Measurements from ENCODE around the gene CDC37L1. TPM values are rescaled to one million over a fixed set of nuclear protein-coding genes. Genes with fewer than 3 reads are reported as not detected.
"Not testable (repeated sequence)": the region's sequence is repeated elsewhere in the genome, so short reads cannot be mapped to it uniquely, and the experiment has no call there.

The CDC37L1 gene
- total RNA-seq, 1 donor from 2014 or later: 17.2 TPM

DNA sequence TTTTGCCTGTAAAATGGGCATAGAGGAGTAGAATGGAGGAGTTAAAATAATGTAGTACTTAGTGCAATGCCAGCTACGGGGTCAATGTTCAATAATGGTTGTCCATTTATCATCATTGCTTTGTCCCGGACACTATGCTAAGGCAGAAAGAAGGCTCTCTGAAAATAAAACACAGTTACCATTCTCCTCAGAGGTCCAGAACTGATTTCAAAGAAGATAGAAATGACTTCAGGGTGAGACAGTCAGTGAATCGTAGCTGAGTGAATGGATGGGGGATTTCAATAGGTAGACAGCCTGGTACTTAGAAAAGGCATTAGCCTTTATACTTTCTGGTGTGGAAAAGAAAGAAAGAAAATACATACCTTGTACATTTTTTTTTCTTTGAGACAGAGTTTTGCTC, 62.9 kb downstream of the CDC37L1 start:
- Histone ChIP-seq H3K4me3 (ENCODE audit: low read length in 3 of 3) (peak overlapping the region in 2 of 3 donors; percentile 72 to 92), H3K9ac (ENCODE audit: low read depth in 1 of 3, low read length in 3 of 3) (peak overlapping the region in 2 of 3 donors; percentile 79 to 81), H3K4me1 (ENCODE audit: control insufficient read depth in 3 of 3, insufficient read depth in 3 of 3, low read length in 3 of 3) (peaks cover 2 to 25% (median 17%) of the 10 kb centered on the region in 3 donors), H3K27ac (ENCODE audit: low read depth, low read length) (peak overlapping the region; percentile 80), H3K36me3 (ENCODE audit: control insufficient read depth in 3 of 3, insufficient read depth in 3 of 3, low read length in 3 of 3) (peaks cover 0 to 2% (median 0%) of the 10 kb centered on the region in 3 donors), H3K9me3 (ENCODE audit: control insufficient read depth in 3 of 3, low read length in 3 of 3) (no peaks in the 10 kb centered on the region), H3K27me3 (ENCODE audit: control insufficient read depth in 3 of 3, insufficient read depth in 3 of 3, low read length in 3 of 3) (no peaks in the 10 kb centered on the region)

DNA sequence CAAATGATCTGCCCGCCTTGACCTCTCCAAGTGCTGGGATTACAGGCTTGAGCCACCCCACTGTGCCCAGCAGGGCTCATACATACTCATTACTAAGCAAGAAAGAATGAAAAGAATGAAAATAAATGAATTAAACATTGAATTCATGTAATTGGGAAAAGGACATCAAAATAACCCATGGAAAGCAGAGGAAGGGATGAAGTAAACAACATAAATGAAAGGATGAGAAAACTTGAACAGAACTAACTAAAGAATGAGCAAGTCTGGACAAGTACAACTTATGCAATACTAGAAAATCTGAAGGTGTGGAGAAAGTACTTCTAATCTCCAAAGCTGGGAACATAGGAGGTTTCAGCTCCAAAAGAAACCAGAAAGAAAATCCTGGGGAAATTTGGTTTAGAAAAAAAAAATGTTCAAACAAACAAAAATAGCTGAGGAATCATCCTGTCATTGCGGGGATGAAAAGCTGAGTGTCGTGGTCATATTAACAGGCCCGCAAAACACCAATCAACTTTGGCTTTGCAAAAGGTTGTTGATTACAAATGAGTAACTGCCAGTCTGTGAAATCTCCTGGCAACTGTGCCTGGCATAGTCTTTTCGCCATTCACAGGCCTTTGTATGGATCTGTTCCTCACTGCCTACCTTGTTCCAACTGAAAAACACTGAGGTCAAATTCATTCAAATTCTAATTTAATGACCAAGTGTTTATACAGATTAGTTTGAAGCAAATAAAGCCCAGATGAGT, 63.9 kb downstream of the CDC37L1 start:
- H3K9ac ChIP-seq (ENCODE audit: low read depth in 1 of 3, low read length in 3 of 3): no peak overlapping the region
- peaks cover 0 to 2% (median 0%) of the 10 kb centered on the region in 3 donors for H3K36me3 ChIP-seq (ENCODE audit: control insufficient read depth in 3 of 3, insufficient read depth in 3 of 3, low read length in 3 of 3)
- H3K27me3 ChIP-seq (ENCODE audit: control insufficient read depth in 3 of 3, insufficient read depth in 3 of 3, low read length in 3 of 3): no peaks in the 10 kb centered on the region
- H3K4me1 ChIP-seq (ENCODE audit: control insufficient read depth in 3 of 3, insufficient read depth in 3 of 3, low read length in 3 of 3): peaks cover 2 to 25% (median 17%) of the 10 kb centered on the region in 3 donors
- H3K27ac ChIP-seq (ENCODE audit: low read depth, low read length): no peak overlapping the region
- no peaks in the 10 kb centered on the region for H3K9me3 ChIP-seq (ENCODE audit: control insufficient read depth in 3 of 3, low read length in 3 of 3)
- no peak overlapping the region for H3K4me3 ChIP-seq (ENCODE audit: low read length in 3 of 3)

DNA sequence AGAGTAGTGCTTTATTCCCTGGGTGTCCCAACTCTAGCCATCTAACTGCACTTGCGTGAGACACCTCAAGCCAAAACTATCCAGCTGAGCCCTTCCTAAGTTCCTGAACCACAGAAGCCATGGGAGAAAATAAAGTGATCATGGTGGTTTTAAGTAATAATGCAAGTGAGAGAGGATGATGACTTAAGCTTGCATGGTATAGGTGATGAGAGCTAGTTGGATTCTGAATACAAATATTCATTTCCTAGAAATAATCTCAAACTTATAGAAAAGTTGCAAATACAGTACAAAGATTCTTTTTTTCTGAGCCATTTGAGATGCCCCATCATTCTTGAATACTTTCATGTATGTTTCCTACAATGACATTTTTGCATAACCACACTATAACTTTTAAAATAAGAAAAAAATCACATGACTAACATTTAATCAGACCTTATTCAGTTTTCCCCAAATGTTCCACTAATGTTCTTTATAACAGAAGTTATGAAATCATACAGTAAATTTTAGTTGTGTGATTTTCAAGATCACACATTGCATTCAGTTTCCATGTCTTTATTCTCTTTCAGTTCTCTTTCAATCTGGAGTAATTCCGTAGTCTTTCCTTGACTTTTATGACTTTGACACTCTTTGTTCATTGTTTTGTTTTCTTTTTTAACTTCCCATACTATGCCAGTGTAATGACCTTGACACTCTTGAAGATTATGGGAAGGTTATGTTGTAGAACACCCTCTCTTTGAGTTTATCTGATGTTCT, 67.1 kb downstream of the CDC37L1 start:
- H3K4me3 ChIP-seq (ENCODE audit: low read length in 3 of 3): no peak overlapping the region
- H3K9me3 ChIP-seq (ENCODE audit: control insufficient read depth in 3 of 3, low read length in 3 of 3): no peaks in the 10 kb centered on the region
- H3K9ac ChIP-seq (ENCODE audit: low read depth in 1 of 3, low read length in 3 of 3): no peak overlapping the region
- peaks cover 0 to 6% (median 4%) of the 10 kb centered on the region in 3 donors for H3K4me1 ChIP-seq (ENCODE audit: control insufficient read depth in 3 of 3, insufficient read depth in 3 of 3, low read length in 3 of 3)
- H3K36me3 ChIP-seq (ENCODE audit: control insufficient read depth in 3 of 3, insufficient read depth in 3 of 3, low read length in 3 of 3): no peaks in the 10 kb centered on the region
- H3K27me3 ChIP-seq (ENCODE audit: control insufficient read depth in 3 of 3, insufficient read depth in 3 of 3, low read length in 3 of 3): no peaks in the 10 kb centered on the region
- H3K27ac ChIP-seq (ENCODE audit: low read depth, low read length): no peak overlapping the region

DNA sequence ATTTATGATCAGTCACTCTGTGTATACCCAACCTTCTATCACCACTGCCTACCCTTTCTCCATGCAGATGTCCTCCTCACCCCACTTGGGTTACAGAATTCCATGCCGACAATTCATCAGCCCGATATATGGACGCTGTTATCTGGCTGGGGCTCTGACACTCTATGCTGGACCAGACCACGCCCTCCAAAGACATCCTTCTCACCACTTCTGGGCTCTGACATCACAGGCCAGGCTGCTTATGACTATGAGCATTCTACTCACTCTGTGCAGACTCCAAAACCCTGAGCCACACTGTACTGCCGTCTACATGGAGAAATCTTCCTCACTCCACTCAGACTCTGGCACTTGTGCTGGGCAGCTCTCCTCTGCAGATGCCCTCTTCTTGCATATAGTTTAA, 69.2 kb downstream of the CDC37L1 start:
- Histone ChIP-seq H3K4me1 (ENCODE audit: control insufficient read depth in 3 of 3, insufficient read depth in 3 of 3, low read length in 3 of 3) (no peaks in the 10 kb centered on the region), H3K27ac (ENCODE audit: low read depth, low read length) (no peak overlapping the region), H3K9me3 (ENCODE audit: control insufficient read depth in 3 of 3, low read length in 3 of 3) (no peaks in the 10 kb centered on the region), H3K4me3 (ENCODE audit: low read length in 3 of 3) (no peak overlapping the region), H3K27me3 (ENCODE audit: control insufficient read depth in 3 of 3, insufficient read depth in 3 of 3, low read length in 3 of 3) (no peaks in the 10 kb centered on the region), H3K36me3 (ENCODE audit: control insufficient read depth in 3 of 3, insufficient read depth in 3 of 3, low read length in 3 of 3) (no peaks in the 10 kb centered on the region), H3K9ac (ENCODE audit: low read depth in 1 of 3, low read length in 3 of 3) (no peak overlapping the region)

DNA sequence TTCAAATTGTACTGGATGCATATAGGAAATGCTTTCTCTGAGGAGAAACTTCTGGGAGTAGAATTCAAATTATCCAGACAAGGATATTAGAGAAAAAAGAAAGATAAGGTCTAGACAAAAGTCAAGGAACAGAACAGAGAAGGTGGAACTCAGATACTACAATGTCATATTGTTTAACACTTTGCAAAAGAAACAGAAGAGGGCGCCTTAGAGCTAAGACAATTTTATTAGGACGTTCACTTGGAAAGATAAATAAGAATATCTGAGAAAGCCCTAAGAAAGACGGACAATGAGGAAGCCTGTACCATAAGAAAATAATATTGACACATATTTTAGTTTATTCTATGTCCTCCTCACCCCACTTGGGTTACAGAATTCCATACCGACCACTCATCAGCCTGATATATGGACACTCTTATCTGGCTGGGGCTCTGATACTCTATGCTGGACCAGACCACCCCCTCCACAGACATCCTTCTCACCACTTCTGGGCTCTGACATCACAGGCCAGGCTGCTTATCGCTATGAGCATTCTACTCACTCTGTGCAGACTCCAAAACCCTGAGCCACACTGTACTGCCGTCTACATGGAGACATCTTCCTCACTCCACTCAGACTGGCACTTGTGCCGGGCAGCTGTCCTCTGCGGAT, 70.8 kb downstream of the CDC37L1 start:
- Histone ChIP-seq H3K9me3 (ENCODE audit: control insufficient read depth in 3 of 3, low read length in 3 of 3) (no peaks in the 10 kb centered on the region), H3K36me3 (ENCODE audit: control insufficient read depth in 3 of 3, insufficient read depth in 3 of 3, low read length in 3 of 3) (no peaks in the 10 kb centered on the region), H3K9ac (ENCODE audit: low read depth in 1 of 3, low read length in 3 of 3) (no peak overlapping the region), H3K4me3 (ENCODE audit: low read length in 3 of 3) (no peak overlapping the region), H3K4me1 (ENCODE audit: control insufficient read depth in 3 of 3, insufficient read depth in 3 of 3, low read length in 3 of 3) (no peaks in the 10 kb centered on the region), H3K27me3 (ENCODE audit: control insufficient read depth in 3 of 3, insufficient read depth in 3 of 3, low read length in 3 of 3) (no peaks in the 10 kb centered on the region), H3K27ac (ENCODE audit: low read depth, low read length) (no peak overlapping the region)

DNA sequence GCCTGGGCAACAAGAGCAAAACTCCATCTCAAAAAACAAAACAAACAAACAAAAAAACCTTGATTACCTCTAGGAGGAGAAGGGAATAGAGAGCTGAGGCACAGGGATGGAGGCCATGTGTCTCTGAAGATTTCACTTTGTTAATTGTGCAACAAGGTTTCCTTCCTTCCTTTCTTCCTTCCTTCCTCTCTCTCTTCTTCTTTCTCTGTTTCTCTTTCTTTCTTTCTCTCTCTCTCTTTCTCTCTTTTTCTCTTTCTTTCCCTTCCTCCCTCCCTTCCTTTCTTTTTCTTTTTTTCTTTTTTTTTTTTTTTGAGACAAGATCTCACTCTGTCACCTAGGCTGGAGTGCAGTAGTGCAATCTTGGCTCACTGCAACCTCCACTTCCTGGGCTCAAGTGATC, 75.2 kb downstream of the CDC37L1 start:
- H3K4me3 ChIP-seq (ENCODE audit: low read length in 3 of 3); H3K36me3 ChIP-seq (ENCODE audit: control insufficient read depth in 3 of 3, insufficient read depth in 3 of 3, low read length in 3 of 3): not testable (repeated sequence)

DNA sequence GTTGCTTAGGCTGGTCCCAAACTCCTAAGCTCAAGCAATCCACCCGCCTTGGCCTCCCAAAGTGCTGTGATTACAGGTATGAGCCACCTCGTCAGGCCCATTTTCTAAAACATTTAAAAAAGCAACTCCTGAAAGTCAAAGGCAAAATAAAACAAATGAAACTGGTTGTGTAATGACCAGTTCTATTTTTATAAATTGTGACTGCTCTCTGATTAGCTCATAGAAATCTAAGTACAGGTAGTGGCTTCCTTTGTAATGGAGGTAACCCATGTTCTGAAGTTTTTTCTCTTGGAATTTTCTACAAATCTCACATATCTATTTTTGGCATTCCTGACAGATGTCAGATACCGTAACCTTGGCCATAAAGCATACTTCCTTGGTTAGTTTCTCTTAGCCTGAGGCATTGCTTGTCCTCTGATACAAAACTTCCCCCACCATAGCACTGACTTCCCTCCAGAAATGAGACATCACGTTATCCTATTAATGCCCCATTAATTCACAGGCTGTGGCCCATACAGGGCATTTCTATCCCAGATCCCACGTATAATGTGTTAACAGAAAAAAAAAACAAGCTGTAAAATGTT, 75.7 kb downstream of the CDC37L1 start:
- H3K36me3 ChIP-seq (ENCODE audit: control insufficient read depth in 3 of 3, insufficient read depth in 3 of 3, low read length in 3 of 3): no peaks in the 10 kb centered on the region

More for the DNA sequence above, 75.2 kb downstream of the CDC37L1 start:
- H3K9me3 ChIP-seq (ENCODE audit: control insufficient read depth in 3 of 3, low read length in 3 of 3); H3K27me3 ChIP-seq (ENCODE audit: control insufficient read depth in 3 of 3, insufficient read depth in 3 of 3, low read length in 3 of 3); H3K27ac ChIP-seq (ENCODE audit: low read depth, low read length); H3K9ac ChIP-seq (ENCODE audit: low read depth in 1 of 3, low read length in 3 of 3); H3K4me1 ChIP-seq (ENCODE audit: control insufficient read depth in 3 of 3, insufficient read depth in 3 of 3, low read length in 3 of 3): not testable (repeated sequence)

DNA sequence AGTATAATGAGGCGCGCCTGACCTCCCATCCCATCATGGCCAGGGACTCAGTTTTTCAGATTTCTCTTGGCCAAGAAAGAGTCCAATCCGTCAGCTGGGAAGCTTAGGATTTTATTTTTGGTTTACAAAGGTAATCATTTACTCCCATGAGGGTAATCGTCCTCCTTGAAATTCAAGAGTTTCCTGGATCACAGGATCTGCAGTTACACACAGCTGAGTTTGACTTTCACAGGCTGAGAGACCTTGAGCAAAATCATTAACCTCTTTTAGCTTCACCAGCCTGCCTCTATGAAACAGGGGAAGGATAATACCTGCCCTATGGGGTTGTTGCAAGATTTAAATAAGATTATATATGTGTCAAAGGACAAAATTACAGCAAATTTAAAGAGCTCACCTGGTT, 77.1 kb downstream of the CDC37L1 start:
- H3K4me1 ChIP-seq (ENCODE audit: control insufficient read depth in 3 of 3, insufficient read depth in 3 of 3, low read length in 3 of 3): no peaks in the 10 kb centered on the region
- no peaks in the 10 kb centered on the region for H3K9me3 ChIP-seq (ENCODE audit: control insufficient read depth in 3 of 3, low read length in 3 of 3)
- H3K27ac ChIP-seq (ENCODE audit: low read depth, low read length): no peak overlapping the region
- H3K4me3 ChIP-seq (ENCODE audit: low read length in 3 of 3): no peak overlapping the region
- H3K9ac ChIP-seq (ENCODE audit: low read depth in 1 of 3, low read length in 3 of 3): no peak overlapping the region
- H3K36me3 ChIP-seq (ENCODE audit: control insufficient read depth in 3 of 3, insufficient read depth in 3 of 3, low read length in 3 of 3): no peaks in the 10 kb centered on the region
- no peaks in the 10 kb centered on the region for H3K27me3 ChIP-seq (ENCODE audit: control insufficient read depth in 3 of 3, insufficient read depth in 3 of 3, low read length in 3 of 3)

More for the DNA sequence above, 75.7 kb downstream of the CDC37L1 start:
- Histone ChIP-seq H3K27ac (ENCODE audit: low read depth, low read length) (no peak overlapping the region), H3K27me3 (ENCODE audit: control insufficient read depth in 3 of 3, insufficient read depth in 3 of 3, low read length in 3 of 3) (no peaks in the 10 kb centered on the region), H3K4me1 (ENCODE audit: control insufficient read depth in 3 of 3, insufficient read depth in 3 of 3, low read length in 3 of 3) (no peaks in the 10 kb centered on the region), H3K9ac (ENCODE audit: low read depth in 1 of 3, low read length in 3 of 3) (no peak overlapping the region), H3K4me3 (ENCODE audit: low read length in 3 of 3) (no peak overlapping the region), H3K9me3 (ENCODE audit: control insufficient read depth in 3 of 3, low read length in 3 of 3) (no peaks in the 10 kb centered on the region)
